HG02678 (cell line): Measurements from ENCODE around the gene UXS1.

Experiments used
- ATAC-seq: cut with Tn5 transposase; IDR thresholded peaks from one replicate; pipeline ENCODE4 v1.9.1; 2021; ENCODE audit warnings: mild to moderate bottlenecking, moderate library complexity; ENCODE audit not compliant: unreplicated experiment

UXS1 gene

DNA sequence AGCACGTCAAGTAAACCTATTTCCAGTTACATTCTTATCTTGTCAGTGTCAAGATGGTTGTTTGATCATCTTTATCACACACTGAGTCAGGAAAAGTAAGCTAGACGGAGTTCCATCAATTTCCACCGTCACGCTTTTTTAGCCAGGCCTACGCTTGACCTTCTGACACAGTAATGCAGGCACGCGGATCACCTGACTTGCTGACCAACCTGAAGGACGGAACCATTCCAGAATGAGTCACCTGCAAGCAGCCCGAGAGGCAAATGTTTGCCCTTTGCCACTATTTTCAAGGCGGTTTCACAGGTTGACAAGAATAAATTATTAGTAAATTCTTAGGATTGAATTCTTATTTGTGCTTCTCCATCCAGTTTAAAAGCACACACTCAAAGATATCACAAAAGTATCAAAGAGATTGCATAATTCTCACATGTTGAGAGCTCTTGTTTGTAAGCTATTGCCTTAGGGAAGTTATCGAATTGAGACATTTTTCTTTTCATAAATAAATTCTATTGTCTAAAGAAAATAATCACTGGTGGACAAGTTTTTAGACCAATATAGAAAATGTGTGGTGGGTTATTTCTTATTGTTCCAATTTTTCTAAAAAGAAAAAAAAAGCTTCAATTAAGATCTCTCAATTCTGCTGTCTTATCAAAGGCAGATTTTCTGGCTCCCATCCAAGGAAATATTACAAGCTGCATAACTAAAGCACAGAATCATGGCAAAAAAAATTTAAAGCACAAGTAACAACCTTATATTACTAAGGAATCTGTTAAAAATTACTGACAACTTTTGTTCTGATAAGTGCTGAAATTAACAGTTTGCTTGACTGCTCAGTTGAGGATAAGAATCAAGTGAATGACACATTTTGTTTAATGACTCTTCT, 31.9 kb downstream of the UXS1 start:
- no peak for ATAC-seq

- no peak for ATAC-seq
Observed at GRCh38 chr2:106161341-106161740, 32.8 kb downstream of the UXS1 start.

DNA sequence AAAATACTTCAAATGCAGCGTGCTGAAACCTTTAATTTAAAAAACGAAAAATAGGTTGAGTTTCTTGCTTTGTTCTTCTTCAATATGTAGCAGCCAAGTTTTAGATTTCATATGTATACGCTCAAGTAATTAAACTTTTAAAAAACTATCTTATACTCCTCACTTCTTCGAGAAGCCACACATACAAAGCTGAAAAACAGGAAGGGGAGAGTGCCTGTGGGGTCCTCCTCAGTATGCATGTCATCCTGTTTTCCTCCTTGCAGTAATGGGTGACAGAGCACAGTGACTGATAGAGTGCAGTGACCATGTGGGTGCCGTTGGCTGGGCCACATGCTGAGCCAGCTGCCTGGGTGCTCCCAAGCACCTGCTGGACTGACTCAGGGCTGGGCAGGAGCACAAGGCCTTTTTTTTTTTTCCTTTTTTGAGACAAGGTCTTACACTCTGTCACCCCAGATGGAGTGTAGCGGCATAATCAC, 33.3 kb downstream of the UXS1 start:
- ATAC-seq, result peak; percentile 62

DNA sequence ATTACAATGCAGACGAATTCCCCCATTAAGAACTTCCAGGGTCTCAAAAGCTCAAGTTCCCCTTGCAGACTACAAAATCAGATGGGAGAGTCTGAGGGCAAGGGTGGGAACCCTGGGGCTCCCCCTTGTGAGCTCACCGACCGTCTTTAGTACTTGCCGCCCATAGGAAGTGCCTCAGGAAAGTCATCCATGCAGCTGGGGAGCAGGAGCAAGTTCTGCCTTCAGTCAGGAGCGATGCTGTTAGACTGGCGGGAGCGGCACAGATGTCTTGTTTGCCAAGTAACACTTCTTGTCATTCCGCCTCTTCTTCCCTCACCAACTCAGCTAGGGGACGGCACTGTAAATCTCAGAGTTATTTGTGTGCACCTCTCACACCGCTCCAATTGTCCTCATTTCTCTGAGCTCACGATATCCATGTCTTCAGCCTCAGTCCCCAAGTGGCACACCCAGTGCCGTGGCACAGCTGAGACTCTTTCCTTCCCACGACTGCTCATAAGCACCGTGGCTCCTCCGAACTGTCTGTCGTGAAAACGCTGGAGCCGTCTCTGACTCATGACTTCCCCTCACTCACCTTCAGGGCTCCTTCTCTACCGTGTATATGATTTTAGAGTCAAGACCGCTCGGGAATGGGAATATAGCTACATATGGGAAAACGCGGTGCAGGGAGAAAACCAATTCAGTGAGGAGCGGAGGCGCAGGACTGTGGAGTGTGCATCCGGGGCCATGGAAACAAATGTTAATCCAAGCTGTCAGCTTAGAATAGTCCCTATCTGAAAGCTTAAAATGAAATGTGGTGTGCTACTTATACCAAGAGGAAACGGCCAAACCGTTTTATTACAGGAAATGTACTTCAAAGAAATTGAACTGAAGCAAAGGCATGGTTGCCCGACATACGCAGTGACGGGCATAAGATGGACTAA, 34.0 kb downstream of the UXS1 start:
- peak; percentile 52 for ATAC-seq

- ATAC-seq, result no peak
Observed at GRCh38 chr2:106158871-106159270, 35.2 kb downstream of the UXS1 start.

GRCh38 chr2:106158131-106158530, 36.0 kb downstream of the UXS1 start:
- no peak for ATAC-seq

GRCh38 chr2:106157416-106157815, 36.7 kb downstream of the UXS1 start:
- no peak for ATAC-seq

DNA sequence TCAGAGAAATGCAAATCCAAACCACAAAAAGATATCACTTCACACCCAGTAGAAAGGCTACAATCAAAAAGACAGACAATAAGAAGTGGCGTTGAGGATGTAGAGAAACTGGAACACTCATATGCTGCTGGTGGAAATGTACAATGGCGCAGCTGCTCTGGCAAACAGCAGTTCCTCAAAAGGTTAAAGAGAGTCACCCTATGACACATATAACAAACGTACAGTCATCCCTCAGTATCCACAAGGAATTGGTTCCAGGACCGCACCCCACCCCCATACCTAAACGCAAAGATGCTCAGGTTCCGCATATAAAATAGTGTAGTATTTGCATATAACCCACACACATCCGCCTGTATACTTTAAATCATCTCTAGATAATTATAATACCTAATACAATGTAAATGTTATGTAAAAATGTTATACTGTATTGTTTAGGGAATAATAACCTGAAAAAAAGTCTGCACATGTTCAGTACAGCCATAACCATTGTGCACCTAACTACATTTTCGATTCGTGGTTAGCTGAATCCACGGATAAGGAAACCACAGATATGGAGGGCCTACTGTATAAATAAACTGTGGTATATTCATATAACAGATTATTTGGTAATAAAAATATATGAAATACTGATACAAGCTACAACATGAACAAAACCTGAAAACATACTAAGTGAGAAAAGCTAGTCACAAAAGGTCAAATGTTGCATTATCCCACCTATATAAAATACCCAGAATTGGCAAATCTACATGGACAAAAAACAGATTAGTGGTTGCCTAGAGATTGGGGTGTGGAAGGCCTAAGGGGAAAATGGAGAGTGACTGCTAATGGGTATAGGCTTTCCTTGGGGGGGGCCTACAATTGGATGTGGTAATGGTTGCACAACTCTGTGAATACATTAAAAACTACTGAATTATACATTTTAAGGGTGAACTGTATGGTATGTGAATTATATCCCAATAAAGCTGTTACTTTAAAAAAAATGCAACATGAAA, 37.5 kb downstream of the UXS1 start:
- no peak for ATAC-seq

- ATAC-seq, result no peak
Observed at GRCh38 chr2:106153781-106154180, 40.3 kb downstream of the UXS1 start.

DNA sequence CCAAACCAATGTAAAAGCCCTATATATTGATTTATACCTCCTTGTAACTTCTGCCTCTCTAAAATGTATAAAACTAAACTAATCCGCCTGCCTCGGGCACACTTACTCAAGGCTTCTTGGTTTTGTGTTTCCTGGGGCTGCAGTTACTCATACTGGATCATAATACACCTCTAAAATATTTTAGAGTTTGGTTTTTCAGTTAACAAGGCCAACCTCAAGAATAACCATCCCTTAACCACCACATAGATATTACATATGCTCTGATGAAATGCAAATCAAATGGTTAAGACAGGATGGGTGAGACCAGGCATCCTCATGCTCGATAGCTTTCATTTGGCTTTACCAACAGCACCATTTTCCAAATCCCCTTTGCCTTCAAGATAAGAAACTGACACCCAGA, 46.4 kb downstream of the UXS1 start:
- peak; percentile 64 for ATAC-seq

- ATAC-seq, result no peak
Observed at GRCh38 chr2:106147159-106147558, 46.9 kb downstream of the UXS1 start.

DNA sequence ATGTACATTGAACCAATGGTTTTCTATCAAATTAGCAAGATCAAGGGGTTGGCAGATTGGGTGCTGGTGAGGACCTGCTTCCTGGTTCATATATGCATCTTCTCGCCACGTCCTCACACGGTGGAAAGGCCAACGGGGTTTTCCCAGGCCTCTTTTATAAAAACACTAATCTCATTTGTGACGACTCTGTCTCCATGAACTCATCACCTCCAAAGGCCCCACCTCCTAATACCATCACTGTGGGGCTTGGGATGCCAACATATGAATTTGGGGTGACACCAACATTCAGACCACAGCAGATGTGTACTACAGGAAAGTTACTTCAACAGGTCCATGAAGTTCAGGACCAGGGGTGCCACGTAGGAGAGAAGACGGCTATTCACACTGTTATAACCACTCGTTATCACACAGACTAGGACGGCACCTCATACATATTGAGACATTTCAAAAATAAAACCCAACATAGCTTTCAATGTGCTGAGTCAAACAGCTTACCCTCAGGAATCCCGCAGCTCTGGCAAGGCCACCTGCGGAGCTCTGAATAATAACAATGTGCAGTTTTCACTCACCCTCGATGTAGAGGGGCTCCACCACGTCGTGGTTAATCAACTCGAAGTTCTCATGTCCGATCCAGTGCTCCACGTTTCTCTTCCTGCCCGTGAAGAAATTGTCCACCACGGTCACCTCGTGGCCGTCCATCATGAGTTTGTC, 49.3 kb downstream of the UXS1 start:
- ATAC-seq, result peak; percentile 33

- ATAC-seq, result no peak
Observed at GRCh38 chr2:106143495-106144215, 50.4 kb downstream of the UXS1 start.

GRCh38 chr2:106142683-106143082, 51.4 kb downstream of the UXS1 start:
- no peak for ATAC-seq

DNA sequence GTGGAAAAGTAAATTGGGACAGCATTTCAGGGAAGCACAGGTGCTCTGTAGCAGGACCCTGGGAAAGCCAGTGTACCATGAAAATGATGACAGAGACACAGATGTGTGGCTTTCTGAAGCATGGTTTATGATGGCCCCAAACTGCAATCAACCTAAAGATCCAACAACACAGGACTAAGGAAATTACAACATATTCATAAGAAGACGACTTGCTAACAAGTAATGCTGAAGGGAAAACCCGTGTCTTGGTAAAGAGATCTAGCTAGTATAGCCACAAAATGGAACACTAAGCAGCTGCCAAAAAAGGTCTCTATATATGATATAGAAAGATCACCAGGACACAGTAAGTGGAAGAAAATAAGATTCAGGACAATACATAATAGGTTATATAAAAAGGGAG, 53.2 kb downstream of the UXS1 start:
- ATAC-seq, result no peak

DNA sequence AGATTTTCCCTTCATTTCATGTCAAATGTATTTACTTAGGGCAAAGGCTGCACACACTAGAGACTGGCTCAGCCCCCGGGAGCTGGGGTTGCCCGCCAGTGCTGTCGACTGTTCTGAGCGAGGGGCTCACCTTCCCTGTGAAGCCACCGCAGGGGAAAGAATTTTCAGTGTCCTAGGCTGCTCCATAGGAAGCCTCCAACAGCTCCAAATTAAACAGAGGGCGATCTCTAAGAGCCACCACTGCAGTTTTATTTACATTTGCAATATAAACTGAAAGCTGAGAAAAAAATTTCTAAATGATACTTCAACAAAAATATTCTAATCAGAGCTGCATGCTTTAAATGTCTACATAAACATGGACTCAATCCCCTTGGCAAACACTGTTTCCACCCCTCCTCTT, 54.0 kb downstream of the UXS1 start:
- no peak for ATAC-seq

DNA sequence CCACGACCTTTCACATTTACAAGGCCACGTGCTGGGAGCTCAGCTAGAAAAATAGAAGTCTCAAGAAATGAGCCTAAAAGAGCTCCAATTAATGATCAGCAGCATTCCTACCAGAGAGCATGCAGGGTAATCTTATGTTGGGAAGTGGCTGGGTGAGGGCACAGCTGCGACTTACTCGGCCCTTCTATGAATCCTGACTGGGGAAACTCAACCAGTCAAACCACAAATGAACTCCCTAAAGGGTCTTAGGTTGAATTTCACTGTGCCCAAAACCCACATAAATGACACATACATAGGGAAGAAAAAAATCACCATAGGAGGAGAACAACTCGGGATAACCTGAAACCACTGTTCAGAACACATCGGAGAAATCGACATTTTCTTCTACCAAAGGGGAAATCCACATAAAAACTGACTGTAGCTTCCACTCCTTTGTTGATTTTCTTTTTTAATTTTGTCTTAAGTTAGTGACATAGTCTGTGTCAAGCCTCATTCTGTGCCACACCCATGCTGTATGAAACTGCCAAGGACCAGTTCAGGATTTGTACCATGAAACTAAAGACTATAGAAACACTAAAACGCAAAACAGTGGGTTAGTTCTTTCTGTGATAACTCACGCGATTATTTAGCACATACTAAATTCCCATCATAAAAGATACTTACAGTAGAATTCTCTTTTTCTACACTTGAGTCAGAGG, 54.7 kb downstream of the UXS1 start:
- no peak for ATAC-seq

DNA sequence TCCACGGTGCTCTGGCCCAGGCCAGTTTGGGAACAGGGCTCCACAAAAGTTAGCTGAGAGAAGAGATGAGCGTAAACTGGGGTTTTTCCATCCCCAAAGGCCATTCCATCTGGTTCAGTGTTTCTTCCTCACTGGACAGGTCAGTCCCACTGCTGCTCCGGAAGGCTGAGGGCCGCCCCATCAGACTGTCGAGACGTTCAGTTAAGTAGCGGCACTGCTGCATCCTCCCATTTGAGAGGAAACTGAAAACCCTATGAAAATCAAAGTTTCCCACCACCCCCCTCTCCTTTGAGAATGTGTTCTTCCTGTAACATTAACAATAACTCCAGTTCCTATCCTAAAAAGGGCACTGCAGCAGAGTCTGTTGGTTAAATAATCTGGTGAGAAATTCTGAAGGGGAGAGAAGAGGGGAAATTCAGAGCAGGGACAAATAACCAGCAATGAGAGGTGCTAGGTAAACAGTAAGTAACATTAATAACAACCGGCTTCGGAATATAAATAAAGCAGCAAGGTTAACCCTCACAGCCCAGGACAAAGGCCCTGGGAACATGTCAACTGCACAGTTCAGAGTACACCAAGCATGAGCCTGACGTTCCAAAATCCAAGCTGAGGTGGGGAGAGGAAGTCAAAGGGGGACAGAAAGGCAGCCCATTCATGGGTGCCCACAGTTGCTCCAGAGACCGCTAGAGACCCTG, 55.4 kb downstream of the UXS1 start:
- no peak for ATAC-seq
